ENCODE data around the gene VPS9D1. TPM values are rescaled to one million over a fixed set of nuclear protein-coding genes. Genes with fewer than 3 reads are reported as not detected.
A peak's percentile ranks its signal among the peaks of the same experiment; 100 is the strongest.

The VPS9D1 gene, protein sequence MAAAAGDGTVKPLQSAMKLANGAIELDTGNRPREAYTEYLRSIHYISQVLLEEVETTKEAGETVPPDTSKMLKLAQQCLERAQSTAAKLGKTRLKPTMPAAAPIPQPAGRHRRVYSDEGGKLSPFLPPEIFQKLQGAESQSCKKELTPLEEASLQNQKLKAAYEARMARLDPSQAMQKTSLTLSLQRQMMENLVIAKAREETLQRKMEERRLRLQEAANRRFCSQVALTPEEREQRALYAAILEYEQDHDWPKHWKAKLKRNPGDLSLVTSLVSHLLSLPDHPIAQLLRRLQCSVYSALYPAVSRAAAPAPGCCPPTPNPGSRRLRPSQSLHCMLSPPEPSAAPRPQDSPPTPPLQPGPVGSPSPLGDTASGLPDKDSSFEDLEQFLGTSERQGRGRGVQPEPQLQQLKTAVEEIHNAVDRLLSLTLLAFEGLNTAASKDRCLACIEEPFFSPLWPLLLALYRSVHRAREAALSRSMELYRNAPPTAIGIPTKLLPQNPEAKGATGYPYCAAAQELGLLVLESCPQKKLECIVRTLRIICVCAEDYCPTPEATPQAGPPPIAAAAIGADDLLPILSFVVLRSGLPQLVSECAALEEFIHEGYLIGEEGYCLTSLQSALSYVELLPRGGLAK
- total RNA-seq (2012; rRNA removed) (1.8 and 1.9 TPM in 2 replicates), polyA plus RNA-seq (2012; rRNA removed) (20.3 and 27.0 TPM in 2 replicates), Bru-seq, nascent RNA (percentile 71 among the genes with signal in this experiment), BruChase-seq, experiment 1, labeled RNA remaining after a 6-hour chase (percentile 87 among the genes with signal in this experiment), BruChase-seq, experiment 2, labeled RNA remaining after a 2-hour chase (percentile 81 among the genes with signal in this experiment)
- 11.0 and 11.5 TPM in 2 replicates for polyA plus RNA-seq (2012; cell fraction: cytosol; rRNA removed)
- 98.5 and 189 TPM in 2 replicates for polyA plus RNA-seq (2012; cell fraction: nucleus; rRNA removed; ENCODE audit: low replicate concordance)
- long read RNA-seq, transcript VPS9D1-204 (6 exons, 775 nt) = major isoform, 5 of 28 reads
- long read RNA-seq, partial matches to known transcripts = 16 of 28 reads
- long read RNA-seq, other reads (novel, unspliced or antisense) = 6 of 28 reads

DNA sequence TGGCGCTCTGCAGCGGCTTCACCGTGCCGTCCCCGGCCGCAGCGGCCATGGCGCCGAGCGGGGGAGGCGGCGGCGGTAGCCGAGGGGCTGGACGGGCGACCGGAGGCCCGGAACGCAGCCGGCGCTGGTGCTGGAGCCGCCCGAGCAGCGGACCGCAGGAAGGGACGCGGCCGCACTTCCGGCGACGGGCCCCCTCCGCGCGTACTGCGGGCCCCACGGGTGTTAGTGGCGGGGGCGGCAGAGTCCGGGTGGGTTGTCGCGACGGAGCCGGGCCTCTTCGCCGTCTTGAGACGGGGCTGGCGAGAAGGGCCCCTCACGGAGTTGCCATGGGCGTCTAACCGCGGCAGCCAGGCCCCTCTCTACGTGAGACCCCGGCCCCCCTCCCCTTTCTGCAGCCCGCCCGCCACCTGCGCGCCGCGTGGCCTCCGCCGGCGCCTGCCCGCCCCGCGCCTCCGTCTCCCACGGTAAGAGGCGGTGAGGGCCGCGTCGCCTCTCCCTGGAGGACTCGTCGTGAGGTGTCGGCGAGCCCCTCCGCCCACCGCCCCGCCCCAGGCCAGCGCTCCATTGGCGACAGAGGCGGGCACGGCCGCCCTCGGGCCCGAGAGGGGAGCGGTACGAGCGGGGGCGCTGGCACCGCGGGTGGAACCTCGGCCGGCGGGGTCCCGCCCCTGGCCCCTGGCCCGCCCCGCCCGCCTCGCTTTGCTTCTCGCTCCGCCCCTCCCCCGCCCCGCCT lies at the start of gene VPS9D1, which contains the start of gene ZNF276:
VPS9D1 (minus strand) TSS at position 86 of the 733 bp plus-strand sequence; CDS start at position 49, 37 bp downstream.
ZNF276 (plus strand) TSS at position 725 of the 733 bp plus-strand sequence. CDS start 104 bp downstream, outside the sequence.
- peak within 1 kb of the TSS; percentile 78 for H4K91ac ChIP-seq (ENCODE audit: insufficient read depth, low read depth, low read length)
- H3K9ac ChIP-seq (ENCODE audit: low read depth, low read length) = peak within 1 kb of the TSS; percentile 87
- H3K14ac ChIP-seq (replicated peaks; ENCODE audit: low read depth, low read length) = peak within 1 kb of the TSS; percentile 12
- peak within 1 kb of the TSS; percentile 98 for H2AK9ac ChIP-seq (replicated peaks; ENCODE audit: low read depth, low read length, poor library complexity)
- dilution Hi-C loops (cut with HindIII; ENCODE audit: low sequenced_read_pairs, unreplicated experiment) = no loop called here
- peak; percentile 69 for DNase-seq
- H3K18ac ChIP-seq (ENCODE audit: low read depth, low read length) = peak within 1 kb of the TSS; percentile 26; the same call in 1 of the 2 replicates
- peaks cover 33% of the 10 kb centered on the region for H4K20me1 ChIP-seq (ENCODE audit: insufficient read depth, low read length)
- peak within 1 kb of the TSS; percentile 99 for H2AFZ ChIP-seq (replicated peaks; ENCODE audit: low read length, poor library complexity)
- no peaks in the 10 kb centered on the region for H3K27me3 ChIP-seq (ENCODE audit: control insufficient read depth, insufficient read depth, low read length)
- no TSS peak for BruUV-seq (replicated peaks)
- H3K4me2 ChIP-seq (ENCODE audit: low read depth, low read length) = peak within 1 kb of the TSS; percentile 97
- H2BK5ac ChIP-seq (ENCODE audit: low read depth, low read length, poor library complexity, severe bottlenecking) = peak within 1 kb of the TSS; percentile 94
- H3K9me1 ChIP-seq (ENCODE audit: insufficient read depth, low read length) = 0 out of 2 replicates have a peak, but pooled peaks cover 3% of the 10 kb centered on the region
- peak within 1 kb of the TSS; percentile 55; the same call in 1 of the 2 replicates for H2BK120ac ChIP-seq (ENCODE audit: low read depth, low read length)
- peaks cover 38 to 68% of the 10 kb centered on the region in 2 experiments for H3K79me1 ChIP-seq (ENCODE audit: low read depth in 1 of 2, low read length in 2 of 2)
- ATAC-seq (ENCODE audit: low read depth) = peak; percentile 74
- H2BK15ac ChIP-seq (ENCODE audit: low read depth, low read length) = no peak within 1 kb of the TSS
- peak within 1 kb of the TSS; percentile 75 to 98 for H4K8ac ChIP-seq (ENCODE audit: low read depth in 2 of 2, low read length in 2 of 2)
- intact Hi-C loops (cut with micrococcal nuclease) = loop anchor here (5.0 to 10.0 kb wide), 2 partner anchors 94 to 141 kb away; partner anchors contain the start of gene FANCA
- no peak within 1 kb of the TSS for H2BK20ac ChIP-seq (ENCODE audit: low read depth, low read length)
- peak within 1 kb of the TSS; percentile 35 for H3K23ac ChIP-seq (ENCODE audit: low read depth, low read length)
- H3K27ac ChIP-seq (ENCODE audit: insufficient read depth, low read length) = peak within 1 kb of the TSS; percentile 94
- peak within 1 kb of the TSS; percentile 94 for H3K4me3 ChIP-seq (ENCODE audit: insufficient read depth, low read depth, low read length)
- no peaks in the 10 kb centered on the region for H3K9me3 ChIP-seq (ENCODE audit: control insufficient read depth, insufficient read depth, low read length)
- POLR2A ChIA-PET (ENCODE audit: unreplicated experiment) = no interaction called here
- H4K5ac ChIP-seq (ENCODE audit: low read depth, low read length) = peak within 1 kb of the TSS; percentile 65
- H3K36me3 ChIP-seq (ENCODE audit: control insufficient read depth, insufficient read depth, low read length) = peaks cover 25% of the 10 kb centered on the region
- H3K4me1 ChIP-seq (ENCODE audit: control insufficient read depth, insufficient read depth, low read length) = peaks cover 17% of the 10 kb centered on the region
- in situ Hi-C loops (cut with MboI; ENCODE audit: low sequenced_read_pairs) = no loop called here
- H3K56ac ChIP-seq (ENCODE audit: extremely low read depth, insufficient read depth, low read length) = peak within 1 kb of the TSS; percentile 47
- H3K4ac ChIP-seq (ENCODE audit: low read depth, low read length) = peak within 1 kb of the TSS; percentile 93
- CTCF ChIA-PET = no interaction called here
- TF ChIP-seq MAZ (IDR thresholded peaks at IDR 0.05; ENCODE audit: borderline replicate concordance, low read depth, low read length) = peak; percentile 96
- TF ChIP-seq POLR2A (IDR thresholded peaks at IDR 0.05; ENCODE audit: low read depth, low read length) = peak; percentile 67
- peak; percentile 71; the same call in 1 of the 2 replicates for TF ChIP-seq MXI1 (IDR thresholded peaks at IDR 0.05; ENCODE audit: borderline replicate concordance, low read depth, low read length)
- no peak for TF ChIP-seq RCOR1 (IDR thresholded peaks at IDR 0.05; ENCODE audit: insufficient replicate concordance, low read length)
- TF ChIP-seq FOS (IDR thresholded peaks at IDR 0.05; ENCODE audit: low read depth, low read length) = no peak
- TF ChIP-seq USF2 (IDR thresholded peaks at IDR 0.05; ENCODE audit: low read depth, low read length) = peak; percentile 32; the same call in 1 of the 2 replicates
- 0% methylated on average over 29 of the region's 103 CpGs; no CpG with 5 or more reads in 1 of the 2 experiments for WGBS, 2 experiments (ENCODE audit: extremely low coverage in 2 of 2, insufficient read length in 1 of 2)
- peak within 1 kb of the TSS; percentile 95 for H2AK5ac ChIP-seq (ENCODE audit: low read depth, low read length)

All from IMR-90 (cell line).